NCI-H69 (cell line): ENCODE results near the gene NKD1.

Source experiments
- DNase-seq: peaks from one replicate; lab custom pipeline; 2025; lab: John Stamatoyannopoulos, UW

NKD1 gene

GRCh38 chr16:50580180-50580798 lies 32.1 kb downstream of the NKD1 start:
- DNase-seq = no peak

GRCh38 chr16:50581845-50582244 lies 33.6 kb downstream of the NKD1 start:
- DNase-seq = no peak

GRCh38 chr16:50583211-50583610 lies 35.0 kb downstream of the NKD1 start:
- DNase-seq = no peak

GRCh38 chr16:50584033-50584722 lies 36.0 kb downstream of the NKD1 start:
- DNase-seq = no peak

- no peak for DNase-seq
These were observed 37.2 kb downstream of the NKD1 start for GRCh38 chr16:50585331-50585776.

- DNase-seq = no peak
These were observed 39.3 kb downstream of the NKD1 start for GRCh38 chr16:50587543-50587942.

- peak; percentile 40 for DNase-seq
These were observed 40.1 kb downstream of the NKD1 start for GRCh38 chr16:50588276-50588675.

- DNase-seq = no peak
These were observed 43.0 kb downstream of the NKD1 start for GRCh38 chr16:50591209-50591608.

GRCh38 chr16:50591800-50592771 lies 43.9 kb downstream of the NKD1 start:
- peak; percentile 74 for DNase-seq

- DNase-seq = no peak
These were observed 44.8 kb downstream of the NKD1 start for GRCh38 chr16:50592996-50593395.

- DNase-seq = peak; percentile 15
These were observed 45.4 kb downstream of the NKD1 start for GRCh38 chr16:50593410-50594150.

- DNase-seq = peak; percentile 55
These were observed 46.4 kb downstream of the NKD1 start for GRCh38 chr16:50594308-50595260.

GRCh38 chr16:50595859-50596258 lies 47.7 kb downstream of the NKD1 start:
- DNase-seq = no peak

- DNase-seq = no peak
These were observed 48.7 kb downstream of the NKD1 start for GRCh38 chr16:50596762-50597450.

- DNase-seq = no peak
These were observed 49.5 kb downstream of the NKD1 start for GRCh38 chr16:50597563-50598255.

- no peak for DNase-seq
These were observed 50.2 kb downstream of the NKD1 start for GRCh38 chr16:50598256-50598894.

- no peak for DNase-seq
These were observed 50.8 kb downstream of the NKD1 start for GRCh38 chr16:50598936-50599361.

- no peak for DNase-seq
These were observed 51.3 kb downstream of the NKD1 start for GRCh38 chr16:50599494-50599893.
